Gastroesophageal sphincter (tissue), 4 donors: ENCODE results near the gene PRXL2A. TPM values are rescaled to one million over a fixed set of nuclear protein-coding genes. Genes with fewer than 3 reads are reported as not detected.
A peak's percentile ranks its signal among the peaks of the same experiment; 100 is the strongest.

Experiments
- ATAC-seq: fragments of 150-250 bp; one replicate; pipeline ENCODE4 v1.9.1; 2016; ENCODE audit warnings: mild to moderate bottlenecking, moderate library complexity
- H3K27ac ChIP-seq, 4 donors: fragments of 200-600 bp; sonication (generic) in 3 of 4; 1 replicate in 3 of 4; 2 replicates in 1 of 4; pipeline ENCODE4 v1.5.1; 2016 to 2019
- H3K27me3 ChIP-seq: fragments of 200-600 bp; sonication (generic); one replicate; pipeline ENCODE4 v1.5.1; 2019
- H3K36me3 ChIP-seq, 2 donors: fragments of 200-600 bp; sonication (generic); one replicate each; pipeline ENCODE4 v1.5.1; 2019; ENCODE audit warnings: control low read depth in 1 of 2
- H3K4me1 ChIP-seq, 3 donors: fragments of 200-600 bp; sonication (generic); 1 replicate in 2 of 3; 2 replicates in 1 of 3; pipeline ENCODE4 v1.5.1; 2016 to 2019; ENCODE audit warnings: control low read depth in 2 of 3
- H3K4me3 ChIP-seq, 2 donors: fragments of 200-600 bp; sonication (generic); one replicate each; pipeline ENCODE4 v1.5.1; 2019; ENCODE audit warnings: mild to moderate bottlenecking in 1 of 2, moderate library complexity in 1 of 2
- H3K9me3 ChIP-seq, 3 donors: fragments of 200-600 bp; sonication (generic); one replicate each; pipeline ENCODE4 v1.5.1; 2017 to 2019; ENCODE audit warnings: control low read depth in 2 of 3
- CTCF ChIP-seq, 4 experiments: fragments of 200-600 bp in 2 of 4; fragments of 450-650 bp in 2 of 4; sonication (generic) in 1 of 4; IDR thresholded peaks; one replicate each; pipeline ENCODE4 v1.5.1; 2017 to 2019; ENCODE audit warnings: antibody characterized with exemption in 4 of 4, mild to moderate bottlenecking in 2 of 4, moderate library complexity in 2 of 4
- EP300 ChIP-seq: sonication (generic); formaldehyde crosslinking; IDR thresholded peaks from one replicate; pipeline ENCODE4 v1.6.1; 2017; ENCODE audit warnings: antibody characterized with exemption, mild to moderate bottlenecking
- POLR2A ChIP-seq, 2 donors: fragments of 450-650 bp; IDR thresholded peaks; one replicate each; pipeline ENCODE4 v1.6.1; 2017; ENCODE audit warnings: antibody characterized with exemption in 2 of 2, mild to moderate bottlenecking in 2 of 2, moderate library complexity in 1 of 2
- POLR2AphosphoS5 ChIP-seq: sonication (generic); formaldehyde crosslinking; IDR thresholded peaks from one replicate; pipeline ENCODE4 v1.6.1; 2017; ENCODE audit warnings: antibody characterized with exemption
- WGBS, 2 donors: methylation state at CpG; one replicate each; pipeline ENCODE4 v1.1.5; 2018; ENCODE audit warnings: low coverage in 1 of 2; 5-methylcytosine and 5-hydroxymethylcytosine counted together
- total RNA-seq, 4 donors: library from RNA; depleted of rRNA; stranded (reverse); fragments of >200 nt; gene quantifications; one replicate each; pipeline ENCODE4 v1.1.0, GENCODE V29; 2016

The PRXL2A gene
- total RNA-seq, 4 donors from 2014 or later: 26.4 to 29.4 (median 26.6) TPM

GRCh38 chr10:80452640-80453039 is 44.3 kb downstream of the PRXL2A start:
- WGBS, 2 donors: 60% methylated on average over 1 of the region's 4 CpGs; no CpG with 5 or more reads in 1 of the 2 donors
- peaks cover 0 to 42% (median 17%) of the 10 kb centered on the region in 3 donors for H3K4me1 ChIP-seq
- H3K9me3 ChIP-seq: no peaks in the 10 kb centered on the region
- H3K27ac ChIP-seq: peak overlapping the region in 2 of 4 donors; percentile 26 to 96
- H3K27me3 ChIP-seq: no peaks in the 10 kb centered on the region
- no peak overlapping the region for H3K4me3 ChIP-seq
- no peak for ATAC-seq
- TF ChIP-seq EP300 (no peak), POLR2A (IDR thresholded peaks at IDR 0.05) (no peak), POLR2AphosphoS5 (no peak), CTCF (IDR thresholded peaks at IDR 0.05) (no peak)
- no peaks in the 10 kb centered on the region for H3K36me3 ChIP-seq

- WGBS, 2 donors: 23 to 56% methylated on average over 3 to 18 of the region's 23 CpGs
- Histone ChIP-seq H3K27ac (peak overlapping the region; percentile 85 to 99 (median 94)), H3K9me3 (no peaks in the 10 kb centered on the region), H3K27me3 (no peaks in the 10 kb centered on the region), H3K4me1 (peaks cover 0 to 48% (median 22%) of the 10 kb centered on the region in 3 donors), H3K36me3 (no peaks in the 10 kb centered on the region), H3K4me3 (peak overlapping the region; percentile 30 to 96)
- TF ChIP-seq CTCF (IDR thresholded peaks at IDR 0.05) (peak in 1 of 4 experiments; percentile 22), POLR2AphosphoS5 (no peak)
- no peak for ATAC-seq
These were observed 44.9 kb downstream of the PRXL2A start for GRCh38 chr10:80453056-80453841.

GRCh38 chr10:80453842-80454512 is 45.6 kb downstream of the PRXL2A start, which contains the start of gene TSPAN14:
Gene TSPAN14, plus strand, starts transcription at chr10:80454310. Its CDS starts 34,924 bp downstream, at chr10:80489234.
- 0% methylated on average over 4 of the region's 97 CpGs; no CpG with 5 or more reads in 1 of the 2 donors for WGBS, 2 donors
- H3K9me3 ChIP-seq: no peaks in the 10 kb centered on the region
- peak within 1 kb of the TSS; percentile 75 to 96 for H3K4me3 ChIP-seq
- H3K4me1 ChIP-seq: peaks cover 0 to 56% (median 29%) of the 10 kb centered on the region in 3 donors
- peak within 1 kb of the TSS; percentile 85 to 99 (median 96) for H3K27ac ChIP-seq
- ATAC-seq: peak; percentile 94
- no peaks in the 10 kb centered on the region for H3K36me3 ChIP-seq
- H3K27me3 ChIP-seq: no peaks in the 10 kb centered on the region
- TF ChIP-seq POLR2AphosphoS5: peak; percentile 61
- no peak for TF ChIP-seq EP300
- TF ChIP-seq POLR2A (IDR thresholded peaks at IDR 0.05): peak; percentile 46 to 47
- peak in 2 of 4 experiments; percentile 3 to 11 for TF ChIP-seq CTCF (IDR thresholded peaks at IDR 0.05)

- peak; percentile 21 for ATAC-seq
- TF ChIP-seq EP300 (no peak), CTCF (IDR thresholded peaks at IDR 0.05) (peak in 1 of 4 experiments; percentile 6)
- peaks cover 0 to 64% (median 37%) of the 10 kb centered on the region in 3 donors for H3K4me1 ChIP-seq
These were observed 46.4 kb downstream of the PRXL2A start for GRCh38 chr10:80454513-80455460.

More at GRCh38 chr10:80454513-80455460, 46.4 kb downstream of the PRXL2A start:
- Histone ChIP-seq H3K36me3 (no peaks in the 10 kb centered on the region), H3K4me3 (peak overlapping the region; percentile 75 to 96), H3K9me3 (no peaks in the 10 kb centered on the region), H3K27ac (peak overlapping the region; percentile 83 to 99 (median 96)), H3K27me3 (no peaks in the 10 kb centered on the region)
- 0% methylated on average over 3 of the region's 81 CpGs; no CpG with 5 or more reads in 1 of the 2 donors for WGBS, 2 donors
